T-cell (primary cell): Measurements from ENCODE around the gene HGFAC. TPM values are rescaled to one million over a fixed set of nuclear protein-coding genes. Genes with fewer than 3 reads are reported as not detected.
"Not testable (repeated sequence)": the region's sequence is repeated elsewhere in the genome, so short reads cannot be mapped to it uniquely, and the experiment has no call there.

Source experiments
- ATAC-seq, 4 experiments: fragments of 200-7000 bp in 3 of 4; fragments of 150-1000 bp in 1 of 4; cut with Tn5 transposase; replicated peaks in 1 of 4; 1 replicate in 3 of 4; 2 replicates in 1 of 4; pipeline ENCODE4 v1.10.0; 2021; ENCODE audit warnings: moderate library complexity in 3 of 4, mild to moderate bottlenecking in 2 of 4, moderate number of reproducible peaks in 1 of 4
- CTCF ChIA-PET, 2 donors: fragments of 300-600 bp; sonication (Branson Sonifier 250); formaldehyde crosslinking; loops; one replicate each; lab custom pipeline; 2022; ENCODE audit warnings: antibody characterized with exemption in 2 of 2; lab: Charles Lee
- POLR2A ChIA-PET, 2 donors: fragments of 300-600 bp; sonication (Branson Sonifier 250); formaldehyde crosslinking; loops; one replicate each; lab custom pipeline; 2022; ENCODE audit warnings: antibody characterized with exemption in 2 of 2; lab: Charles Lee
- DNase-seq, 35 experiments: peaks; one replicate each; pipeline versions ENCODE4 v3.0.0 to v3.0.0-alpha.2; 2013 to 2023
- H3K27ac ChIP-seq: one replicate; pipeline ENCODE4 v1.5.1; 2013; ENCODE audit warnings: low read length
- H3K27me3 ChIP-seq, 2 experiments: replicated peaks in 1 of 2; 1 replicate in 1 of 2; 2 replicates in 1 of 2; pipeline versions ENCODE4 v1.6.1 to v1.7.0; 2013; ENCODE audit warnings: low read length in 1 of 2, mixed read lengths in 1 of 2; ENCODE audit not compliant: control insufficient read depth in 2 of 2, insufficient read depth in 2 of 2; ENCODE audit errors: extremely low read depth in 1 of 2
- H3K36me3 ChIP-seq, 2 donors: 1 replicate in 1 of 2; 2 replicates in 1 of 2; pipeline versions ENCODE4 v1.6.1 to v1.7.0; 2013; ENCODE audit warnings: low read length in 1 of 2; ENCODE audit not compliant: control insufficient read depth in 2 of 2, insufficient read depth in 1 of 2; ENCODE audit errors: extremely low read depth in 1 of 2
- H3K4me1 ChIP-seq, 2 experiments: 1 replicate in 1 of 2; 2 replicates in 1 of 2; pipeline versions ENCODE4 v1.6.1 to v1.7.0; 2013; ENCODE audit warnings: low read length in 2 of 2, mixed read lengths in 1 of 2; ENCODE audit not compliant: insufficient read depth in 2 of 2, control insufficient read depth in 1 of 2; ENCODE audit errors: extremely low read depth in 1 of 2
- H3K4me3 ChIP-seq, 2 donors: 1 replicate in 1 of 2; 2 replicates in 1 of 2; pipeline versions ENCODE4 v1.5.1 to v1.7.0; 2013; ENCODE audit warnings: mild to moderate bottlenecking in 2 of 2, low read length in 1 of 2, moderate library complexity in 1 of 2; ENCODE audit not compliant: control insufficient read depth in 1 of 2; ENCODE audit errors: extremely low read depth in 1 of 2
- H3K9me3 ChIP-seq: 2 replicates; pipeline ENCODE4 v1.7.0; 2013
- H3K27ac Mint-ChIP-seq, 2 donors: one replicate each; pipeline ENCODE4 v1.8.0; 2020 to 2021; ENCODE audit warnings: mild to moderate bottlenecking in 2 of 2, mixed read lengths in 2 of 2
- H3K27me3 Mint-ChIP-seq, 2 donors: one replicate each; pipeline ENCODE4 v1.8.0; 2021 to 2022; ENCODE audit warnings: mixed read lengths in 2 of 2
- H3K36me3 Mint-ChIP-seq: one replicate; pipeline ENCODE4 v1.8.0; 2021; ENCODE audit warnings: mixed read lengths
- H3K4me1 Mint-ChIP-seq, 3 donors: one replicate each; pipeline ENCODE4 v1.8.0; 2020 to 2022; ENCODE audit warnings: mixed read lengths in 3 of 3, mild to moderate bottlenecking in 1 of 3
- H3K4me3 Mint-ChIP-seq, 3 donors: one replicate each; pipeline ENCODE4 v1.8.0; 2020 to 2022; ENCODE audit warnings: mild to moderate bottlenecking in 3 of 3, mixed read lengths in 3 of 3, moderate library complexity in 3 of 3
- H3K9me3 Mint-ChIP-seq, 3 donors: one replicate each; pipeline ENCODE4 v1.8.0; 2020 to 2022; ENCODE audit warnings: mixed read lengths in 3 of 3
- WGBS: methylation state at CpG from one replicate; pipeline ENCODE4 v1.1.5; 2013; ENCODE audit warnings: missing lambda C conversion rate; ENCODE audit not compliant: insufficient coverage; 5-methylcytosine and 5-hydroxymethylcytosine counted together
- total RNA-seq, 35 experiments: library from RNA in 6 of 35; stranded (reverse) in 6 of 35; fragments of 120-200 nt in 1 of 35; gene quantifications; one replicate each; pipeline versions ENCODE4 v1.2.1 to v1.2.4 and lab custom pipeline; 2013 to 2026

The HGFAC gene
- total RNA-seq, 5 donors from 2014 or later (not counting 1 experiment from before 2014, with no cell fraction given) = 0.33 to 0.73 (median 0.70) TPM; not detected in 2

- POLR2A ChIA-PET = no interaction called here
- H3K4me1 Mint-ChIP-seq = no peaks in the 10 kb centered on the region
- no peak overlapping the region for H3K27ac ChIP-seq
- peaks cover 0 to 20% of the 10 kb centered on the region in 2 experiments for H3K27me3 ChIP-seq
- no peaks in the 10 kb centered on the region for H3K4me1 ChIP-seq
- H3K27ac Mint-ChIP-seq = no peak overlapping the region
- H3K4me3 Mint-ChIP-seq = no peak overlapping the region
- H3K9me3 Mint-ChIP-seq = no peaks in the 10 kb centered on the region
- DNase-seq = no peak
- CTCF ChIA-PET = interaction anchor here in 1 of 2 donors (0.6 kb wide), 1 partner anchor 25 kb away, joined by 3 read pairs; no protein-coding TSS in a partner anchor
- ATAC-seq = no peak
- no peaks in the 10 kb centered on the region for H3K36me3 Mint-ChIP-seq
- no peaks in the 10 kb centered on the region for H3K9me3 ChIP-seq
- H3K36me3 ChIP-seq = no peaks in the 10 kb centered on the region
- H3K4me3 ChIP-seq = no peak overlapping the region
- no peaks in the 10 kb centered on the region for H3K27me3 Mint-ChIP-seq
- 89% methylated on average over 21 of the region's 21 CpGs for WGBS
These were observed 7.3 kb downstream of the HGFAC start for GRCh38 chr4:3449047-3449573.

GRCh38 chr4:3449574-3450534 is 8.1 kb downstream of the HGFAC start:
- H3K27ac ChIP-seq = no peak overlapping the region
- ATAC-seq (no peak), DNase-seq (no peak)
- no peak overlapping the region for H3K27ac Mint-ChIP-seq
- H3K9me3 Mint-ChIP-seq = peaks cover 0 to 3% (median 0%) of the 10 kb centered on the region in 3 donors
- no peaks in the 10 kb centered on the region for H3K36me3 ChIP-seq
- H3K36me3 Mint-ChIP-seq = no peaks in the 10 kb centered on the region
- 71% methylated on average over 31 of the region's 35 CpGs for WGBS
- H3K4me3 ChIP-seq = no peak overlapping the region
- no peak overlapping the region for H3K4me3 Mint-ChIP-seq
- H3K9me3 ChIP-seq = no peaks in the 10 kb centered on the region
- H3K4me1 Mint-ChIP-seq = no peaks in the 10 kb centered on the region
- ChIA-PET CTCF (no interaction called here), POLR2A (no interaction called here)
- H3K4me1 ChIP-seq = no peaks in the 10 kb centered on the region
- H3K27me3 Mint-ChIP-seq = no peaks in the 10 kb centered on the region
- H3K27me3 ChIP-seq = peaks cover 0 to 18% of the 10 kb centered on the region in 2 experiments

- no peak overlapping the region for H3K4me3 ChIP-seq
- H3K9me3 Mint-ChIP-seq = peaks cover 3 to 11% (median 4%) of the 10 kb centered on the region in 3 donors
- WGBS = 100% methylated on average over 2 of the region's 4 CpGs
- H3K36me3 Mint-ChIP-seq = no peaks in the 10 kb centered on the region
- CTCF ChIA-PET = no interaction called here
- H3K36me3 ChIP-seq = no peaks in the 10 kb centered on the region
- H3K27me3 Mint-ChIP-seq = no peaks in the 10 kb centered on the region
- no peaks in the 10 kb centered on the region for H3K4me1 Mint-ChIP-seq
- no peaks in the 10 kb centered on the region for H3K9me3 ChIP-seq
- no peak overlapping the region for H3K27ac ChIP-seq
- DNase-seq (no peak), ATAC-seq (no peak)
- H3K4me1 ChIP-seq = no peaks in the 10 kb centered on the region
- no peak overlapping the region for H3K4me3 Mint-ChIP-seq
- H3K27me3 ChIP-seq = peaks cover 0 to 20% of the 10 kb centered on the region in 2 experiments
- POLR2A ChIA-PET = no interaction called here
- no peak overlapping the region for H3K27ac Mint-ChIP-seq
These were observed 8.9 kb downstream of the HGFAC start for GRCh38 chr4:3450643-3451042.

- Histone ChIP-seq H3K4me1 (no peaks in the 10 kb centered on the region), H3K27ac (no peak overlapping the region), H3K4me3 (no peak overlapping the region), H3K36me3 (no peaks in the 10 kb centered on the region), H3K9me3 (no peaks in the 10 kb centered on the region), H3K27me3 (peaks cover 0 to 20% of the 10 kb centered on the region in 2 experiments)
- Mint-ChIP-seq H3K9me3 (peaks cover 4 to 12% (median 7%) of the 10 kb centered on the region in 3 donors), H3K4me3 (no peak overlapping the region), H3K36me3 (no peaks in the 10 kb centered on the region), H3K27me3 (no peaks in the 10 kb centered on the region), H3K27ac (no peak overlapping the region), H3K4me1 (no peaks in the 10 kb centered on the region)
- DNase-seq = no peak
- no peak for ATAC-seq
- WGBS = 43% methylated on average over 1 of the region's 3 CpGs
- ChIA-PET POLR2A (no interaction called here), CTCF (no interaction called here)
These were observed 10.2 kb downstream of the HGFAC start for GRCh38 chr4:3451956-3452355.

- POLR2A ChIA-PET = no interaction called here
- Histone ChIP-seq H3K4me1 (no peaks in the 10 kb centered on the region), H3K4me3 (no peak overlapping the region), H3K36me3 (no peaks in the 10 kb centered on the region), H3K27ac (no peak overlapping the region), H3K9me3 (no peaks in the 10 kb centered on the region), H3K27me3 (peaks cover 0 to 20% of the 10 kb centered on the region in 2 experiments)
- WGBS = 84% methylated on average over 6 of the region's 7 CpGs
- no peak overlapping the region for H3K4me3 Mint-ChIP-seq
- H3K36me3 Mint-ChIP-seq = no peaks in the 10 kb centered on the region
- CTCF ChIA-PET = no interaction called here
- no peaks in the 10 kb centered on the region for H3K27me3 Mint-ChIP-seq
- no peak for ATAC-seq
- DNase-seq = no peak
- H3K27ac Mint-ChIP-seq = no peak overlapping the region
- H3K4me1 Mint-ChIP-seq = no peaks in the 10 kb centered on the region
- peaks cover 4 to 12% (median 7%) of the 10 kb centered on the region in 3 donors for H3K9me3 Mint-ChIP-seq
These were observed 10.6 kb downstream of the HGFAC start for GRCh38 chr4:3452376-3452775.

GRCh38 chr4:3455596-3455995 is 13.8 kb downstream of the HGFAC start:
- H3K27ac ChIP-seq, H3K4me3 ChIP-seq, ATAC-seq, POLR2A ChIA-PET, H3K36me3 ChIP-seq, H3K4me1 Mint-ChIP-seq, CTCF ChIA-PET, H3K4me3 Mint-ChIP-seq, H3K27me3 Mint-ChIP-seq, H3K9me3 ChIP-seq, DNase-seq, H3K27me3 ChIP-seq, H3K4me1 ChIP-seq, H3K27ac Mint-ChIP-seq, H3K36me3 Mint-ChIP-seq: not testable (repeated sequence)
- H3K9me3 Mint-ChIP-seq = peaks cover 4 to 15% (median 7%) of the 10 kb centered on the region in 3 donors
- WGBS = 79% methylated on average over 3 of the region's 3 CpGs
